ENCODE results near the gene KRT33A. TPM values are rescaled to one million over a fixed set of nuclear protein-coding genes. Genes with fewer than 3 reads are reported as not detected.
"Not testable (repeated sequence)": the region's sequence is repeated elsewhere in the genome, so short reads cannot be mapped to it uniquely, and the experiment has no call there.

The KRT33A gene
- total RNA-seq (2012; rRNA removed) = not detected in 2 replicates

DNA sequence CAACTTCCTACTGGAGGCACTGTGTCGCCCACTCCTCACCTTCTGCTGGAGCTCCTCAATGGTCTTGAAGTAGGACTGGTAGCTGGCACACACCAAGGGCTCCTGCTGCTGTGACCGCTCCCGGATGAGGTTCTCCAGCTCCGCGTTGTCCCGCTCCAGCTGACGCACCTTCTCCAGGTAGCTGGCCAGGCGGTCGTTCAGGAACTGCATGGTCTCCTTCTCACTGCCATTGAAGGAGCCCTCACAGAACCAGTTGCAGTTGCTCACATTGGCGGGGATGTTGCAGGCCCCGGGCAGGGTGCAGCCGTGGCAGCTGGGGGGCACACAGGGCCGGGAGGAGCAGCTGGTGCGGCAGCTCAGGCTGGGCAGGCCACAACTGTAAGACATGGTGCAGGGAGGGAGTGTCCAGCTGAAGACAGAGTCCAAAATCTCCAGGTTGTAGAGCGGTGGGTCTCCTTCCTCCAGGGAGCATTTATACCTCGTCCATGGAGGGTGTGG, at the start of gene KRT33A:
Gene KRT33A (minus strand): TSS at position 448 of the 498 bp plus-strand sequence. CDS start 61 bp downstream, at position 387.
- H3K27me3 ChIP-seq (ENCODE audit: control insufficient read depth, insufficient read depth, low read length) = peaks cover 13% of the 10 kb centered on the region
- not testable (repeated sequence) for H3K4me3 ChIP-seq (ENCODE audit: low read length); H3K9ac ChIP-seq (ENCODE audit: low read depth, low read length); H3K4me2 ChIP-seq (ENCODE audit: low read length); H3K9me3 ChIP-seq (replicated peaks; ENCODE audit: low read length); H3K4me1 ChIP-seq (ENCODE audit: control insufficient read depth, insufficient read depth, low read length); H3K36me3 ChIP-seq (ENCODE audit: insufficient read depth, low read length)

DNA sequence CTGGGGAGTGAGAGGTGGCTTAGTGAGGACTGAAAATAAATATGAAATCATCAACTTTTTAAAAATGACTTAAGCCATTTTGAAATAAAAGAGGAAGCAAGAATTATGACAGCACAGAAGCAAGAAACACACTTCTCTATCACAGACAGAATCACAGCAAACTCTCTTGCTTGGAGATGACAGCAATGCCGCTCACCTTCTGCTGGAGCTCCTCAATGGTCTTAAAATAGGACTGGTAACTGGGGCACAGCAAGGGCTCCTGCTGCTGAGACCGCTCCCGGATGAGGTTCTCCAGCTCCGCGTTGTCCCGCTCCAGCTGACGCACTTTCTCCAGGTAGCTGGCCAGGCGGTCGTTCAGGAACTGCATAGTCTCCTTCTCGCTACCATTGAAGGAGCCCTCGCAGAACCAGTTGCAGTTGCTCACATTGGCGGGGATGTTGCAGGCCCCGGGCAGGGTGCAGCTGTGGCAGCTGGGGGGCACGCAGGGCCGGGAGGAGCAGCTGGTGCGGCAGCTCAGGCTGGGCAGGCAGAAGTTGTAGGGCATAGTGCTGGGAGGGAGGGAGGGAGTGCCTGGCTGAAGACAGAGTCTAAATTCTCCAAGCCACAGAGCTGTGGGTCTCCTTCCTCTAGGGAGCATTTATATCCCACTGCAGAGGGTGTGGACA, 46.5 kb upstream of the KRT33A start, which contains the start of gene KRT31:
Gene KRT31 (minus strand): TSS at position 613 of the 665 bp plus-strand sequence. CDS start 69 bp downstream, at position 544.
- H3K9ac ChIP-seq (ENCODE audit: low read depth, low read length) = no peak within 1 kb of the TSS
- H3K27me3 ChIP-seq (ENCODE audit: control insufficient read depth, insufficient read depth, low read length) = peaks cover 4% of the 10 kb centered on the region
- H3K4me1 ChIP-seq (ENCODE audit: control insufficient read depth, insufficient read depth, low read length) = peaks cover 13% of the 10 kb centered on the region
- no peak within 1 kb of the TSS for H3K4me3 ChIP-seq (ENCODE audit: low read length)
- no peaks in the 10 kb centered on the region for H3K9me3 ChIP-seq (replicated peaks; ENCODE audit: low read length)
- H3K4me2 ChIP-seq (ENCODE audit: low read length) = peak within 1 kb of the TSS; percentile 49
- no peaks in the 10 kb centered on the region for H3K36me3 ChIP-seq (ENCODE audit: insufficient read depth, low read length)

DNA sequence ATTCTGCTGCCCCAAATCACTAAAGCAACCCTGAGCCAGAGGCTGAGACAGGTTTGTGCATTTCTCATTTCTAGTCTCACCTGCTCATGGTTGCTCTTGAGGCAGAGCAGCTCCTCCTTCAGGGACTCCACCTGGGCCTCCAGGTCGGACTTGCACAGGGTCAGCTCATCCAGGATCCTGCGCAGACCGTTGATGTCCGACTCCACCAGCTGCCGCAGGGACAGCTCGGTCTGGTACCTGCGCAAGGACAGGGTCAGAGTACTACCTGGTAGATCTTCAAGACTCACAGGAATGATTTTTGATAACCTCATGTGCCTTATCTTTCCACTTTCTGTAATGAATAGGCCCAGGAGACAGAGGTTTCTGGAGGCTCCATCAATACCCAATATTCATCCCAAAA, 45.7 kb upstream of the KRT33A start:
- no peaks in the 10 kb centered on the region for H3K36me3 ChIP-seq (ENCODE audit: insufficient read depth, low read length)
- H3K9ac ChIP-seq (ENCODE audit: low read depth, low read length) = no peak overlapping the region
- H3K27me3 ChIP-seq (ENCODE audit: control insufficient read depth, insufficient read depth, low read length) = peaks cover 4% of the 10 kb centered on the region
- H3K4me2 ChIP-seq (ENCODE audit: low read length) = no peak overlapping the region
- H3K4me3 ChIP-seq (ENCODE audit: low read length) = no peak overlapping the region
- H3K9me3 ChIP-seq (replicated peaks; ENCODE audit: low read length) = no peaks in the 10 kb centered on the region
- peaks cover 15% of the 10 kb centered on the region for H3K4me1 ChIP-seq (ENCODE audit: control insufficient read depth, insufficient read depth, low read length)

DNA sequence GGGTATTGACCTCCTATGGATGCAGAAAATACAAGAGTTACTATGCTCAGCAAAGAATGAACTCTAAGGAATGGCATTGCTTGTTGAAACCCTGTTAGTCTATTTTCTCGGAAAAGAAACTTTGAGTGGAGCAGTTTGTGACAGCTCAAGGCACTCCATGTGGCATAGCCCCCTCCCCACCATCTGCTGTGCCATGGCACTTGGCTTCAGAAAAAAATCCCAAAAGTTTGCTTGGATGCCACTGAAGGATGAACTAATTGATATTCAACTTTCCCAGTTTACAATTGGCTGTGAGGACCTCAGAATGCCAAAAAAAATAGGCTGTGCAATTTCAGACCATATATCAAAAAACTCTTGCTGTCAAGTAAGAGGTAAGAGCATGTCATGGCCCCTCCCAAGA, 45.0 kb upstream of the KRT33A start:
- no peak overlapping the region for H3K4me2 ChIP-seq (ENCODE audit: low read length)
- no peak overlapping the region for H3K9ac ChIP-seq (ENCODE audit: low read depth, low read length)
- no peaks in the 10 kb centered on the region for H3K9me3 ChIP-seq (replicated peaks; ENCODE audit: low read length)
- H3K27me3 ChIP-seq (ENCODE audit: control insufficient read depth, insufficient read depth, low read length) = peaks cover 4% of the 10 kb centered on the region
- no peak overlapping the region for H3K4me3 ChIP-seq (ENCODE audit: low read length)
- peaks cover 15% of the 10 kb centered on the region for H3K4me1 ChIP-seq (ENCODE audit: control insufficient read depth, insufficient read depth, low read length)
- no peaks in the 10 kb centered on the region for H3K36me3 ChIP-seq (ENCODE audit: insufficient read depth, low read length)

DNA sequence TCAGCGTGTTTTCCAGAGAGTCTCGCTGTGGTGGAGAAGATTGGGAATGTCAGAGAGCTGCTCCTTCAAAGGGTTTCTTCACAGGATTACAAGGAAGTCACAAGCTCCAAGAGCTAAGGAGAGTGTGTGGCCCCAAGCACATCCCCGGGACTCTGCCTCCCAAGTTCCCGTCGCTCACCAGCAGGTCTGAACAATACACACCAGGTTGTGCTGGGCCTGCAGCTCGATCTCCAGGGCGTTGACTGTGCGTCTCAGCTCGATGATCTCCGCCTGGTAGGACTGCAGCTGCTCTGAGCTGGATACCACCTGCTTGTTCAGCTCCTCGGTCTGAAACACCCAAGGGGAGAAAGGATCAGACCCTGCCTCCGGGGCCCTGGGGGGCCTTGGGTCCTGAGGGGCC, 44.4 kb upstream of the KRT33A start:
- H3K36me3 ChIP-seq (ENCODE audit: insufficient read depth, low read length); H3K27me3 ChIP-seq (ENCODE audit: control insufficient read depth, insufficient read depth, low read length); H3K9me3 ChIP-seq (replicated peaks; ENCODE audit: low read length); H3K4me3 ChIP-seq (ENCODE audit: low read length); H3K4me2 ChIP-seq (ENCODE audit: low read length); H3K9ac ChIP-seq (ENCODE audit: low read depth, low read length): not testable (repeated sequence)
- peaks cover 15% of the 10 kb centered on the region for H3K4me1 ChIP-seq (ENCODE audit: control insufficient read depth, insufficient read depth, low read length)

DNA sequence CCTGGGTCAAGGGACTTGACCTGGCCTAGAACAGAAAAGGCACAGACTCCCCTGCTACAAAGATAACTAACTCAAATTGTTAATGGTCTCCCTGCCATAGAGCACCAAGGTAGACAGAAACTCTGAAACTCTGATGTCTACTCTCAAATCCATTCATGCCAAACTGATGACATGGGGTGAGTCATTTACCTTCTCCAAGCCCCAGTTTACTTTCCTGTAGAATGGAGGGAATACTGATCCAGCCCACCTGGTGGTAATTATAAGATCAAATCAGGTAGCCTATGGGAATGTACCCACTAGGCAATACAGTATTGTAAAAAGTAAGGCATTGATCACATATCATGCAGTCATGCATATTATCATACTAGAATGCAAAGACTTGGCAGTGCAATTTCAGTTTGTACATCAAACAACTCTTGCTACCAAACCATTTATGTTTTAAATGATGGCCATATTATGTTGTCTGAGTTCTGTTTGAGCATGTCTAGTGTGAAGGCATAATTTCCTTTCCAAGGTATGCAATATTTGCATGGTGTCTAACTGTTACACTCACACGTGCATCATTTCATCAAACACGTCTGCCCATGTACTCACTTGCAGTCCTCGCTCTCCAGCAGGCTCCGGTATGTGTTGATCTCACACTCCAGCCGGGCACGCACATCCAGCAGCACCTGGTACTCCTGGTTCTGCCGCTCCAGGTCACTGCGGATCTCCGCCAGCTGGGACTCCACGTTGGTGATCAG, 43.8 kb upstream of the KRT33A start:
- no peak overlapping the region for H3K4me3 ChIP-seq (ENCODE audit: low read length)
- H3K9me3 ChIP-seq (replicated peaks; ENCODE audit: low read length) = no peaks in the 10 kb centered on the region
- H3K27me3 ChIP-seq (ENCODE audit: control insufficient read depth, insufficient read depth, low read length) = peaks cover 4% of the 10 kb centered on the region
- no peak overlapping the region for H3K9ac ChIP-seq (ENCODE audit: low read depth, low read length)
- H3K4me2 ChIP-seq (ENCODE audit: low read length) = no peak overlapping the region
- peaks cover 15% of the 10 kb centered on the region for H3K4me1 ChIP-seq (ENCODE audit: control insufficient read depth, insufficient read depth, low read length)
- H3K36me3 ChIP-seq (ENCODE audit: insufficient read depth, low read length) = no peaks in the 10 kb centered on the region

DNA sequence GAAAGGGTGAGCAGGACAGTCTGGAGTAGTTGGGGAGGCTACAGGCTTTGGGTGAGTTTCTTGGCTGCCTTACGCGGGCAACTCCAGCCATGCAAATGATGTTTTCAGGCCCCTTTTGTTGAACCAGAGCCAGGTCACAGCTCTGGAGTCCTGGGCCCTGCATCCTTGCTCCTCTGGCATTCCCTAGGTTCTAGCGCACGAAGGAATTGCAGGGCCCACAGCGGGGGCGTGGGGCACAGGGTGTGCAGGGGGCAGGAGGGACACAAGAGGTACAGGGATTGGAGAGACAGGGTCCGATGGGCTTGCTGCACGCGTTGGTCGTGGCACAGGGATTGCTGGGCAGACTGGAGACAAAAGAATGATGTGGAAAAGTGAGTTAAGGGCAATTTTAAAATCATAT, 43.2 kb upstream of the KRT33A start:
- Histone ChIP-seq H3K27me3 (ENCODE audit: control insufficient read depth, insufficient read depth, low read length) (peaks cover 4% of the 10 kb centered on the region), H3K9me3 (replicated peaks; ENCODE audit: low read length) (no peaks in the 10 kb centered on the region), H3K4me3 (ENCODE audit: low read length) (no peak overlapping the region), H3K4me2 (ENCODE audit: low read length) (no peak overlapping the region), H3K4me1 (ENCODE audit: control insufficient read depth, insufficient read depth, low read length) (peaks cover 15% of the 10 kb centered on the region), H3K36me3 (ENCODE audit: insufficient read depth, low read length) (no peaks in the 10 kb centered on the region), H3K9ac (ENCODE audit: low read depth, low read length) (no peak overlapping the region)

DNA sequence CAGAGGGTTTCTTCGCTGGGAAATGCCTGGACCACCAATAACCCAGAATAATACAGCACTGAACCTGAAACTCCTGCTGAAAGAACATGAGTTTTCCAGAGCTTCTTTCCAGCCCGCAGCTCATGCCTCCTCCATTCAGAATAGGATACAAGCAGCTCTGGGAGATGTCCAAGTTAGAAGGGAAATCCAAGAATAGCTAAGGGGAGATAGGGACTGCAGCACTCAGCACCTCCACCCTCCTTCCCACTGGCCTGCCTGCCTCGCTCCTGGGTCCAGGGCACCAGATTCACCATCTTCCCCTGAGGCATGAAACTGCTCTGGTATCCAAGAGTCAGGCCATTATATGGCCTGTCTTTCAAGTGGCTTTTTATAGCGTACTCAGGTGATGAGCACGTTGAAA, 42.7 kb upstream of the KRT33A start:
- no peak overlapping the region for H3K4me2 ChIP-seq (ENCODE audit: low read length)
- H3K27me3 ChIP-seq (ENCODE audit: control insufficient read depth, insufficient read depth, low read length) = peaks cover 4% of the 10 kb centered on the region
- H3K9me3 ChIP-seq (replicated peaks; ENCODE audit: low read length) = no peaks in the 10 kb centered on the region
- H3K4me1 ChIP-seq (ENCODE audit: control insufficient read depth, insufficient read depth, low read length) = peaks cover 15% of the 10 kb centered on the region
- no peak overlapping the region for H3K4me3 ChIP-seq (ENCODE audit: low read length)
- H3K36me3 ChIP-seq (ENCODE audit: insufficient read depth, low read length) = no peaks in the 10 kb centered on the region
- H3K9ac ChIP-seq (ENCODE audit: low read depth, low read length) = no peak overlapping the region

DNA sequence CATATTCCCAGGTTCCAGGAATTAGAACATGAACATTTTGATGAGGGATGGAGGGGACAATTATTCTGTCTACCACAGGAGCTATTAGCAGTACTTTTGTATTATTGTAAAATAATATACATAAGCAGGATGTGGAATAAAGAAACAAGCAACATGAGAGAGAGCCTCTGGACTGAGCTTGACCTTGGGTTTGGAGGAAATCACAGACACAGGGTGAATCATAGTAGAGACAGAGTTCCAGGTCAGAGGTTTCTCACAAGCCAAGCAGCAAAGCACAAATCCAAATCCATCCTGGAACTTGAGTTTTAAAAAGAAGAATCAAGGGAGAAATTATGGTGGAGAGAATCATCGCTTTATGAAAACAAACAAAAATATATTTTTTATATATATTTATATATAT, 41.6 kb upstream of the KRT33A start:
- Histone ChIP-seq H3K36me3 (ENCODE audit: insufficient read depth, low read length) (no peaks in the 10 kb centered on the region), H3K4me1 (ENCODE audit: control insufficient read depth, insufficient read depth, low read length) (peaks cover 15% of the 10 kb centered on the region), H3K4me2 (ENCODE audit: low read length) (no peak overlapping the region), H3K27me3 (ENCODE audit: control insufficient read depth, insufficient read depth, low read length) (no peaks in the 10 kb centered on the region), H3K4me3 (ENCODE audit: low read length) (no peak overlapping the region), H3K9me3 (replicated peaks; ENCODE audit: low read length) (no peaks in the 10 kb centered on the region), H3K9ac (ENCODE audit: low read depth, low read length) (no peak overlapping the region)

DNA sequence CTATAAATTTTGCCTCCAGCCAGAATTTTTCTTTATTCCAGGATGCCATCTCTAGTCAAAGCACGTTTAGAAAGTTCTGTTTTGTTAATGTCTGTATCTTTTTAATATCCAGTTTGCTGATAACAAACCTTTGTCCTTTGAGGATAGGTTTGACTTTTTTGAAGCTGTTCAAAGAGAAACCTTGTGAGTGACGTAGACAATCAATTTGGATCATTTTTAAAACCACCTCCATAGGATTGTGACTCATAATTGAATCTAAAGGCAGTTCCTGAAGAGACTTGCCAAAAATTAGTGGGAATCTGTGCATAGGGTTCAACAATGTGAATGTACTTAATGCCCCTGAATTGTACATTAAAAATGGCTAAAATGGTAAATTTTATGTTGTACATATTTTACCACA, 40.9 kb upstream of the KRT33A start:
- H3K36me3 ChIP-seq (ENCODE audit: insufficient read depth, low read length) = no peaks in the 10 kb centered on the region
- no peak overlapping the region for H3K4me2 ChIP-seq (ENCODE audit: low read length)
- no peak overlapping the region for H3K4me3 ChIP-seq (ENCODE audit: low read length)
- no peaks in the 10 kb centered on the region for H3K9me3 ChIP-seq (replicated peaks; ENCODE audit: low read length)
- peaks cover 12% of the 10 kb centered on the region for H3K4me1 ChIP-seq (ENCODE audit: control insufficient read depth, insufficient read depth, low read length)
- no peaks in the 10 kb centered on the region for H3K27me3 ChIP-seq (ENCODE audit: control insufficient read depth, insufficient read depth, low read length)
- no peak overlapping the region for H3K9ac ChIP-seq (ENCODE audit: low read depth, low read length)

DNA sequence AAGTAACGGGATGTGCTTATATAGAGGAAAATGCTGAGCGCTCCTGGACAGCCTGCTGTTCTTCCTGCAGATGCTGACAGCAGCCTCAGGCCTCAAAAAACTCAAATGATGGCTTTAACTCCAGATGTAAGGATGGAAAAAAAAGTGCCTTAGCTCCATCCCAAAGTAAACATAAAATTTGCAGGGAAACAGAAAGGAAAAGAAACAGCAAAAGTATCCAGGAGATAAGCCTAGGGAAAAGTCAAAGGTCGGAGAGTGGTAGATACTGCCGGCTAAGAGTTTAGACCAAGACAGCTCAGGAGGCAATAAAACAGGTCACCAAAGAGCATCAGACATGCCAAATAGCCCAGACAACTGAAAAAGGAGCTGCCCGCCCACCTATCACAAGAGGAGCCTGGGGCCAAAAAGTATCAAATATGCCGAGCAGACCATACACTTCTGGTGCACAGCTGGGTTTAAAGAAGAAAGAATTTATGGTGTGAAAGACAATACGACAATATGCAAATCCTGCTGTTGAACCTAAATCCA, 39.8 kb upstream of the KRT33A start:
- Histone ChIP-seq H3K4me2 (ENCODE audit: low read length) (no peak overlapping the region), H3K4me3 (ENCODE audit: low read length) (no peak overlapping the region), H3K36me3 (ENCODE audit: insufficient read depth, low read length) (no peaks in the 10 kb centered on the region), H3K4me1 (ENCODE audit: control insufficient read depth, insufficient read depth, low read length) (peaks cover 12% of the 10 kb centered on the region), H3K9me3 (replicated peaks; ENCODE audit: low read length) (no peaks in the 10 kb centered on the region), H3K9ac (ENCODE audit: low read depth, low read length) (no peak overlapping the region), H3K27me3 (ENCODE audit: control insufficient read depth, insufficient read depth, low read length) (no peaks in the 10 kb centered on the region)

Data from skeletal muscle satellite cell (primary cell).